PC-9 (cell line): ENCODE data around the gene FAM20B. TPM values are rescaled to one million over a fixed set of nuclear protein-coding genes. Genes with fewer than 3 reads are reported as not detected.

Experiments used
- BruUV-seq: library from RNA; stranded (reverse); fragments of 400-500 nt; replicated peaks from 2 replicates; lab custom pipeline; 2021; lab: Mats Ljungman, UMichigan
- CTCF ChIA-PET: fragments of 300-600 bp; sonication (Branson Sonifier 250); formaldehyde crosslinking; loops from one replicate; lab custom pipeline; 2022; ENCODE audit warnings: antibody characterized with exemption; lab: Charles Lee
- POLR2A ChIA-PET: fragments of 300-600 bp; sonication (Branson Sonifier 250); formaldehyde crosslinking; loops from one replicate; lab custom pipeline; 2022; ENCODE audit warnings: antibody characterized with exemption; ENCODE audit not compliant: unreplicated experiment; lab: Charles Lee
- DNase-seq, 2 experiments: peaks; one replicate each; pipeline versions ENCODE4 v3.0.0 to v3.0.0-alpha.2; 2015 to 2022; ENCODE audit warnings: mixed read lengths in 1 of 2
- H2AFZ ChIP-seq: fragments of 200-600 bp; sonication (generic); 2 replicates; pipeline ENCODE4 v1.8.1; 2017; ENCODE audit warnings: antibody characterized with exemption
- H3F3A ChIP-seq: fragments of 200-600 bp; sonication (generic); 2 replicates; pipeline ENCODE4 v1.8.1; 2017; ENCODE audit warnings: antibody characterized with exemption, mild to moderate bottlenecking, low read depth; ENCODE audit not compliant: insufficient read depth
- H3K27ac ChIP-seq: fragments of 200-600 bp; sonication (generic); 2 replicates; pipeline ENCODE4 v1.6.1; 2016; ENCODE audit warnings: mixed run types
- H3K27me3 ChIP-seq: fragments of 200-600 bp; sonication (generic); 2 replicates; pipeline ENCODE4 v1.6.1; 2016; ENCODE audit warnings: low read depth, mixed run types; ENCODE audit not compliant: insufficient read depth
- H3K36me3 ChIP-seq: fragments of 200-600 bp; sonication (generic); 2 replicates; pipeline ENCODE4 v1.6.1; 2016; ENCODE audit warnings: low read depth, mixed run types
- H3K4me1 ChIP-seq: fragments of 200-600 bp; sonication (generic); replicated peaks from 2 replicates; pipeline ENCODE4 v1.6.1; 2016; ENCODE audit warnings: mixed run types; ENCODE audit not compliant: insufficient read depth
- H3K4me2 ChIP-seq: fragments of 200-600 bp; sonication (generic); 2 replicates; pipeline ENCODE4 v1.6.1; 2017; ENCODE audit warnings: mixed run types
- H3K4me3 ChIP-seq: fragments of 200-600 bp; sonication (generic); 2 replicates; pipeline ENCODE4 v1.6.1; 2016; ENCODE audit warnings: mixed run types
- H3K79me2 ChIP-seq: fragments of 200-600 bp; sonication (generic); 2 replicates; pipeline ENCODE4 v1.6.1; 2017; ENCODE audit warnings: low read depth, mixed run types
- H3K9me2 ChIP-seq: fragments of 200-600 bp; sonication (generic); 2 replicates; pipeline ENCODE4 v1.8.1; 2017; ENCODE audit warnings: mild to moderate bottlenecking; ENCODE audit not compliant: insufficient read depth
- H3K9me3 ChIP-seq: fragments of 200-600 bp; sonication (generic); 2 replicates; pipeline ENCODE4 v1.8.1; 2016; ENCODE audit warnings: low read depth; ENCODE audit not compliant: insufficient read depth
- H4K20me1 ChIP-seq: fragments of 200-600 bp; sonication (generic); 2 replicates; pipeline ENCODE4 v1.8.1; 2017; ENCODE audit not compliant: insufficient read depth
- CTCF ChIP-seq: fragments of 200-600 bp; sonication (generic); conservative IDR thresholded peaks from 2 replicates; pipeline ENCODE4 v1.6.1; 2017; ENCODE audit warnings: mixed run types, antibody characterized with exemption, mild to moderate bottlenecking, moderate library complexity
- EZH2 ChIP-seq: fragments of 200-600 bp; sonication (generic); IDR thresholded peaks from 2 replicates; pipeline ENCODE4 v1.8.0; 2017; ENCODE audit warnings: antibody characterized with exemption, low read depth
- intact Hi-C: fragments of 100-400 bp; cut with micrococcal nuclease; formaldehyde crosslinking; loops from one replicate; pipeline ENCODE4 v1.10.0; 2022; ENCODE audit not compliant: unreplicated experiment
- total RNA-seq: library from RNA; stranded (reverse); gene quantifications from 2 replicates; pipeline ENCODE4 v1.2.3, GENCODE V29; 2021

The FAM20B gene
- total RNA-seq, 1 experiment from 2014 or later = 80.5 TPM

- peaks cover 22% of the 10 kb centered on the region; the same call in 1 of the 2 replicates for H3K36me3 ChIP-seq
- ChIA-PET POLR2A (interaction anchor here (0.6 kb wide), 1 partner anchor 143 kb away, joined by 13 read pairs; no protein-coding TSS in a partner anchor), CTCF (interaction anchor here (0.6 kb wide), 2 partner anchors 26 to 753 kb away, joined by 4 to 6 read pairs; no protein-coding TSS in a partner anchor)
- no peak for TF ChIP-seq EZH2
- TF ChIP-seq CTCF = no peak
- DNase-seq = no peak
- no peak overlapping the region for H3K27ac ChIP-seq
- H3K4me1 ChIP-seq = 0 out of 2 replicates have a peak, but pooled peaks cover 4% of the 10 kb centered on the region
- H3K4me2 ChIP-seq = no peak overlapping the region
- no peaks in the 10 kb centered on the region for H4K20me1 ChIP-seq
- H2AFZ ChIP-seq = no peak overlapping the region
- H3K79me2 ChIP-seq = no peaks in the 10 kb centered on the region
- H3F3A ChIP-seq = peaks cover 13% of the 10 kb centered on the region; the same call in 1 of the 2 replicates
- H3K27me3 ChIP-seq = no peaks in the 10 kb centered on the region
- H3K9me2 ChIP-seq = no peaks in the 10 kb centered on the region
- no peak overlapping the region for H3K4me3 ChIP-seq
- BruUV-seq = no TSS peak
- no peaks in the 10 kb centered on the region for H3K9me3 ChIP-seq
- intact Hi-C loops = no loop called here
Observed at GRCh38 chr1:179094818-179095217, 69.1 kb downstream of the FAM20B start.

- POLR2A ChIA-PET = interaction anchor here (0.6 kb wide), 1 partner anchor 142 kb away, joined by 13 read pairs; no protein-coding TSS in a partner anchor
- H3K4me3 ChIP-seq = no peak overlapping the region
Observed at GRCh38 chr1:179095377-179095776, 69.7 kb downstream of the FAM20B start.

GRCh38 chr1:179095924-179096323 lies 70.2 kb downstream of the FAM20B start:
- H4K20me1 ChIP-seq = no peaks in the 10 kb centered on the region
- no peaks in the 10 kb centered on the region for H3K9me2 ChIP-seq
- no peak overlapping the region for H3K27ac ChIP-seq
- H2AFZ ChIP-seq = no peak overlapping the region
- H3K36me3 ChIP-seq = peaks cover 22% of the 10 kb centered on the region; the same call in 1 of the 2 replicates
- no peak for DNase-seq
- no peak for TF ChIP-seq CTCF
- no peak for TF ChIP-seq EZH2
- POLR2A ChIA-PET = no interaction called here
- H3F3A ChIP-seq = peaks cover 13% of the 10 kb centered on the region; the same call in 1 of the 2 replicates
- H3K4me1 ChIP-seq = 0 out of 2 replicates have a peak, but pooled peaks cover 4% of the 10 kb centered on the region
- no TSS peak for BruUV-seq
- intact Hi-C loops = no loop called here
- no peaks in the 10 kb centered on the region for H3K9me3 ChIP-seq
- no peak overlapping the region for H3K4me3 ChIP-seq
- H3K4me2 ChIP-seq = no peak overlapping the region
- no peaks in the 10 kb centered on the region for H3K27me3 ChIP-seq
- no peaks in the 10 kb centered on the region for H3K79me2 ChIP-seq
- CTCF ChIA-PET = no interaction called here

More at GRCh38 chr1:179095377-179095776, 69.7 kb downstream of the FAM20B start:
- Histone ChIP-seq H3K4me2 (no peak overlapping the region), H3K36me3 (peaks cover 22% of the 10 kb centered on the region; the same call in 1 of the 2 replicates), H3K79me2 (no peaks in the 10 kb centered on the region), H4K20me1 (no peaks in the 10 kb centered on the region), H2AFZ (no peak overlapping the region), H3F3A (peaks cover 13% of the 10 kb centered on the region; the same call in 1 of the 2 replicates), H3K4me1 (0 out of 2 replicates have a peak, but pooled peaks cover 4% of the 10 kb centered on the region), H3K27ac (no peak overlapping the region), H3K9me2 (no peaks in the 10 kb centered on the region), H3K9me3 (no peaks in the 10 kb centered on the region), H3K27me3 (no peaks in the 10 kb centered on the region)
- DNase-seq = no peak
- CTCF ChIA-PET = interaction anchor here (0.6 kb wide), 2 partner anchors 26 to 754 kb away, joined by 4 to 6 read pairs; no protein-coding TSS in a partner anchor
- TF ChIP-seq CTCF = no peak
- TF ChIP-seq EZH2 = no peak
- intact Hi-C loops = no loop called here
- TSS peak; percentile 69 for BruUV-seq
